GM20431 (cell line): Measurements from ENCODE around the gene MRTO4.
"Not testable (repeated sequence)": the region's sequence is repeated elsewhere in the genome, so short reads cannot be mapped to it uniquely, and the experiment has no call there.

Experiments used
- in situ Hi-C: fragments of 300-500 bp; cut with MseI, MboI; formaldehyde crosslinking; loops from one replicate; pipeline ENCODE4 v1.15.0; 2020; ENCODE audit warnings: low sequenced_read_pairs; ENCODE audit not compliant: unreplicated experiment

MRTO4 gene

GRCh38 chr1:19251305-19252196 is at the start of gene MRTO4, which contains the start of gene EMC1:
Gene MRTO4 (plus strand): TSS chr1:19251805. CDS start chr1:19251836, 31 bp downstream.
Gene EMC1 (minus strand): TSS chr1:19251524. CDS start chr1:19251509, 15 bp downstream.
- in situ Hi-C loops, result no loop called here

DNA sequence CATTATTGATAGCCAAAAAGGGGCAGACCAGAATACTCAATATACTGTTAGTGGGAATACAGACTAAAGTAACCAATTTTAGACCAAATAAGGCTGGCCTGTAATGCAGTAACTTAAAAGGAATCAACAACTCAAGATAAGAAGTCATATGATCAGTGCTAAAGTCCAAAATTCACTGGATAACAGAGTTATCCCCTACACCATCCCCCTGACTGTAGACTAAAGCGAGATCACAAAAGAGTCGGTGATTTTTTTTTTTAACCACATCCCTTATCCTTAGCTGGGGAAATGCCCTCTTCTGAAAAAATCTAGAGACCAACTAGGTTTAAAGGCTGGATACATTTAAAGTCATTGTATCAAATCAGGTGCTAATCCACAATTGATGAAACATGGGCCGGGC is 49.2 kb upstream of the MRTO4 start:
- in situ Hi-C loops, result no loop called here

DNA sequence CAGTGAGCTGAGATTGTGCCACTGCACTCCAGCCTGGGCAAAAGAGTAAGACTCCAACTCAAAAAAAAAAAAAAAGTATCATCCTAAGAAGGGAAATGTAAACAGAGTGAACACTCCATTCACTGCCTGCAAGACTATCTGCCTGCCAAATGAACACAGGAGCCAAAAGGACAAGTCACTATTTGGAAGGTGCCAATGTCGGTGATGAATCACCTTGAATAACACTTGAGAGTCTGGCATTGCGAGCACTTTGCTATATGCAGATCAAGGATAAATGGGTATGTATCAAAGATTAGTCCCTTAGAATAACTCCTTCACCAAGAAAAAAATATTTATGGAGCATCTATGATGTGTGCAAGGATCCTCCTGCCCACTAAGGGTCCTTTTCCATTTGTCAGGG is 48.2 kb upstream of the MRTO4 start:
- in situ Hi-C loops, result no loop called here

GRCh38 chr1:19204446-19205266 is 46.9 kb upstream of the MRTO4 start:
- in situ Hi-C loops, result no loop called here

GRCh38 chr1:19205403-19205802 is 46.2 kb upstream of the MRTO4 start:
- in situ Hi-C loops, result no loop called here

DNA sequence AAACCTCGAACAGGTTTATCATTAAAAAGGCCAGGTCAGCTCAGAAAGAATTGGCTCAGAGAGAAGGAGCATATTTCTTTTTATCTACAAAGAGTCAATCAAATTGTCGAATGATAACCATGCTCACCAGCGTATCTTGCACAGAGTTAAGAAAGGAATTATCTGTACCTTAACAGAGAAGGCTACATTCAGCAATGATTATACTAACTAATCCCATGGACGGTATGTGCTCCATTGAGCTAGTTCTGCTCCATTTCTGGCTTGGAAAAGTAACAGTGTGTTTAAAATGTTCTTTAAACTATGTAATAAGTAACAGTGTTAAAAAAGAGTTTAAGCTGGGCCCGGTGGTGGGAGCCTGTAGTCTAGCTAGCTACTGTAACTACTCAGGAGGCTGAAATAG is 45.8 kb upstream of the MRTO4 start:
- in situ Hi-C loops, result no loop called here

- in situ Hi-C loops, result no loop called here
Measured at GRCh38 chr1:19206947-19207346, 44.7 kb upstream of the MRTO4 start.

DNA sequence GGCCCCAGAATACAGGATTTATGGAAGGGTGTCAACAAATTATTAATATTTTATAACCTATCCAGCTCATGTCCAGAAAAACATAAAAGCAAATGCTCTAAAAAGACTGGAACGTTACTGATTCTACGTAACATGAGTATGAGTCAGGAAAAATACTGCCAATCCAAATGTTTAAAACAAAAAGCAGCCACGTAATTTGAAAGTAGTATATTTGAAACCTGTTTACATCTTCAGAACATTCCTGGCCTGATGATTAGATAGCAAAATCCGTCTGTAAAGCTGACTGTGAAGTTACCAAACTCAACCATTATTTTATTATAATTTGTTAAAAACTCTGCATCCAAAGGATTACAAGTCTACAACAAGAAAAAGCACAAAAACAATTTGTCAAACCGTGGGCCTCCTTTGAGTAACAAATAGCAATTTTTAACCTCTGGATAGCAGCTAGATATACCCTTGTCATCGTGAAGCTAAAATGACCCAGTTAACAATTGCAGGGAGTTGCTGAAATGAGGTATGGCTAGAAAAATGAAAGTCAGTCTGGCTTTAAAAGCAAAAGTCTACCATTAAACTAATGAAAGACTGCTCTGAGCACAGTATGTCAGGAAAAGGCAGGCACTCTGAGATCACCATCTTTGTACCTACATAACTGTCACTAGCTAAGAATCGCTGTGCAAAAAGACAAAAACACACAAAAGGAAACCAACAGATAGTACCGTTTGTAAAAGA is 42.7 kb upstream of the MRTO4 start:
- in situ Hi-C loops, result no loop called here

- in situ Hi-C loops, result no loop called here
Measured at GRCh38 chr1:19209439-19209989, 42.1 kb upstream of the MRTO4 start.

GRCh38 chr1:19209990-19210771 is 41.4 kb upstream of the MRTO4 start, which contains the start of gene UBR4:
Gene UBR4 (minus strand): TSS chr1:19210266. CDS start chr1:19210248, 18 bp downstream.
- in situ Hi-C loops, result no loop called here

- in situ Hi-C loops, result no loop called here
Measured at GRCh38 chr1:19210772-19211549, 40.6 kb upstream of the MRTO4 start.

GRCh38 chr1:19212167-19212566 is 39.4 kb upstream of the MRTO4 start:
- in situ Hi-C loops, result no loop called here

DNA sequence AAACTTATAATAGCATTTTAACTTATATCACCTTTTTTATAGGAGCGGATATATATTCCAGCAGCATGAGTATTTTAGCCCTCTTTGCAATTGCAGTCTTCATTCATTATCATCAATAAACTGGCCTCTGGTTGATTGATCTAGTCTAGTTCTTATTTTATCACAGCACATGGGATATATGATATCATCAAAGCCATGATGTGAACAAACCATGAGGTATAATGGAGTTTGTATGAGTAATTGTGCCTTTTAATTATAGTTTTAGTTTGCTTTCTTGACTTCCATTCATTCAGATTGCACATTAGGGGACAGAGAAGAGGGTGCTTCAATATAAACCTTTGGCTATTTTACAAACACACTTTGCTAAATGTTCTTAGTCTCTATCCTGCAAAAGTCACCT is 38.0 kb upstream of the MRTO4 start:
- in situ Hi-C loops, result no loop called here

DNA sequence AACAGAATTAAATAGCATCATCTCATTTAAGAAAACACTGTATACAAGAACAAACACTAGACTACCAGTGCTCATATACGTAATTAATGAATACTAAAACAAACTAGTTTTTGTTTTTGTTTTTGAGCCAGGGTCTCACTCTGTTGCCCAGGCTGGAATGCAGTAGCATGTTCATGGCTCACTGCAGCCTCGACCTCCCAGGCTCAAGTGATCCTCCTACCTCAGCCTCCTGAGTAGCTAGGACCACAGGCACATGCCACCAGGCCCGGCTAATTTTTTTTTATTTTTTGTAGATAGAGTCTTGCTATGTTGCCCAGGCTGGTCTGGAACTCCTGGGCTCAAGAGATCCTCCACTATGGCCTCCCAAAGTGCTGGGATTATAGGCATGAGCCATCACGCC is 35.0 kb upstream of the MRTO4 start:
- in situ Hi-C loops, result not testable (repeated sequence)

- in situ Hi-C loops, result no loop called here
Measured at GRCh38 chr1:19219451-19219850, 32.2 kb upstream of the MRTO4 start.

DNA sequence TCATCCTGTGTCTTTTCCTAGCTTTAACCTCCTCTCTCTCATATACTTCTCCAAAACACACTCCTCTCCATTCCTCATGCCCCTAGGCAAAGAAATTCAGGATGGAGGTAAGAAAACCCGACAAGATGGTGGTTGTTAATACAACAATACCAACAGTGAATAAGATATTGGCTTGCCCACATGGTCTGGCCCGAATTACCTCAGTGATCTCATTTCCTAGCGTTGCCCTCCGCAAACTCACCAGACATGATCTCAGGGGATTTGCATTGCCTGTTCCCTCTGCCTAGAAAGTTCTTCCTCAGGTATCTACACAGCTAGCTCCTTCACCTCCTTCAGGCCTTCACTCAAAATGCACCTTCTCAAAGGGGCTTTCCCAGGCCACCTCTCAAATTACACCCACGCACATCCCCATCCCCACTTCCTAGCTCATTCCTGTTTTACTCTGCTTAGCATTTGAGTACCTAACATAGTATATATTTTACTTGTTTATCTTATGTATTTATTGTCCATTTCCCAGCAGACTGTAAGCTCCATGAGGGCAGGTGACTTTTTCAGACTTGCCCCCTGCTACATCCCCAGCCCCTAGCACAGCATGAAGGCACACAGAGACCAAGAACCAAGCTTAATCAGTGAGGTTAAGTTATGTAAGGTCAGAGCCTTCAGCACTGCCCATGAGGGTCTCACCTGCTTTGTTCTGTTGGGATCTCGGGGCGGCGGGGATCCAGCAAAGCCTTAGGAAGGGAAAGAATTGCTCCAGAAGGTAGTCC is 31.3 kb upstream of the MRTO4 start:
- in situ Hi-C loops, result no loop called here

DNA sequence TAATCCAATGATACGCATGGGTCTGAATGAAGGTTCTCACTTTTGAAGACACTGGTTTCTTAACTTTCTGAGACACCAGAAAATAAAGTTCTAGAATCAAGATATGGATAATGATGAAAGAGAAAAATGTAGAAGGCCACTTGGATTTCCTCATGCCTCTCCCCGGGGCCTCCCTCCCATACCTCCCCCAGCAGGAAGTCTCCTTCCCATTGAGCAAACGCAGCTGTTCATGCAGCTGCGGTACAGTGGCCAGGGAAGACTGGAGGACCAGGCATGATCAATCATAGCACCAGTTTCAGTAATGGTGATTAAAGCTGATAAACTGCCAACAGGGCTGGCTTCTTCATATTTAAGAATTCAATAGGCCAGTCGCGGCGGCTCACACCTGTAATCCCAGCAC is 30.6 kb upstream of the MRTO4 start:
- in situ Hi-C loops, result no loop called here

DNA sequence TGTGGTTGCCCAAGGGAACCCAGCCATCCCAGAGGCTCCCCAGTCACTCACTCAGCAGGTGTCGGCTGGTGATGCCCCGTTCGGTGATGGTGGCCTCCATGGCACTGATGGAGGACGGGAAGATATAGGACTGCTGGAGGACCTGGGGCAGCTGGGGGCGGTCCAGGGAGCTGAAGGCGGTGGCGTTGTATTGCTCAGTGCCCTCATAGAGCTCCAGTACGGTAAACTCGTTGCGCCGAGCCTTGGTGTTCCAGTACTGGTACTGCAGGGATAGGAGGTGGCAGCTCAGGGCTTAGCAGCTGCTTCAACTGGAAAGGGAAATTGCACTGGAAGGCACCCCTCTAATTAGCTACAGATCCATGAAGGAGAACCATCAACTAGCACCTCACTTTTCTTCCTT is 29.0 kb upstream of the MRTO4 start:
- in situ Hi-C loops, result no loop called here
